GM21717 (cell line): ENCODE results near the gene MGAT3.

Source experiments
- ATAC-seq: cut with Tn5 transposase; IDR thresholded peaks from one replicate; pipeline ENCODE4 v1.9.1; 2021; ENCODE audit warnings: mild to moderate bottlenecking, moderate library complexity; ENCODE audit not compliant: unreplicated experiment

Gene MGAT3

GRCh38 chr22:39525658-39525975, 68.8 kb downstream of the MGAT3 start:
- no peak for ATAC-seq

- ATAC-seq: no peak
Measured at GRCh38 chr22:39526736-39527171, 69.9 kb downstream of the MGAT3 start.

GRCh38 chr22:39527481-39527961, 70.7 kb downstream of the MGAT3 start:
- ATAC-seq: no peak

- ATAC-seq: no peak
Measured at GRCh38 chr22:39528080-39528661, 71.4 kb downstream of the MGAT3 start.

- no peak for ATAC-seq
Measured at GRCh38 chr22:39528681-39529486, 72.1 kb downstream of the MGAT3 start.

- no peak for ATAC-seq
Measured at GRCh38 chr22:39529487-39529851, 72.7 kb downstream of the MGAT3 start.

GRCh38 chr22:39530116-39530515, 73.3 kb downstream of the MGAT3 start:
- ATAC-seq: no peak

- no peak for ATAC-seq
Measured at GRCh38 chr22:39530692-39531331, 74.0 kb downstream of the MGAT3 start.

GRCh38 chr22:39532215-39533073, 75.6 kb downstream of the MGAT3 start, which contains the start of gene RPS19BP1:
TSS of gene RPS19BP1 (minus strand) at chr22:39532748. CDS start at chr22:39532738, 10 bp downstream.
- ATAC-seq: peak; percentile 62

GRCh38 chr22:39534092-39534506, 77.3 kb downstream of the MGAT3 start:
- ATAC-seq: no peak

GRCh38 chr22:39534591-39535356, 78.0 kb downstream of the MGAT3 start:
- ATAC-seq: no peak

- no peak for ATAC-seq
Measured at GRCh38 chr22:39535357-39535725, 78.5 kb downstream of the MGAT3 start.

GRCh38 chr22:39535831-39536449, 79.1 kb downstream of the MGAT3 start:
- ATAC-seq: no peak

- ATAC-seq: no peak
Measured at GRCh38 chr22:39536711-39537110, 79.9 kb downstream of the MGAT3 start.

GRCh38 chr22:39537975-39538374, 81.2 kb downstream of the MGAT3 start:
- ATAC-seq: no peak
